Skeletal muscle satellite cell (primary cell): ENCODE data around the gene AGBL1.

Experiments used
- H3K27me3 ChIP-seq: 2 replicates; pipeline ENCODE4 v1.7.0; 2013; ENCODE audit warnings: low read length; ENCODE audit not compliant: control insufficient read depth, insufficient read depth
- H3K36me3 ChIP-seq: 2 replicates; pipeline ENCODE4 v1.7.0; 2013; ENCODE audit warnings: mild to moderate bottlenecking, control low read depth, low read length; ENCODE audit not compliant: insufficient read depth
- H3K4me1 ChIP-seq: 2 replicates; pipeline ENCODE4 v1.7.0; 2013; ENCODE audit warnings: low read length; ENCODE audit not compliant: control insufficient read depth, insufficient read depth
- H3K4me2 ChIP-seq: 2 replicates; pipeline ENCODE4 v1.7.0; 2013; ENCODE audit warnings: mild to moderate bottlenecking, low read length
- H3K4me3 ChIP-seq: 2 replicates; pipeline ENCODE4 v1.7.0; 2013; ENCODE audit warnings: low read length
- H3K9ac ChIP-seq: 2 replicates; pipeline ENCODE4 v1.7.0; 2013; ENCODE audit warnings: mild to moderate bottlenecking, low read depth, low read length, moderate library complexity
- H3K9me3 ChIP-seq: replicated peaks from 2 replicates; pipeline ENCODE4 v1.7.0; 2013; ENCODE audit warnings: mild to moderate bottlenecking, control low read depth, low read length

Gene AGBL1

GRCh38 chr15:86139828-86140227 is 60.2 kb downstream of the AGBL1 start:
- Histone ChIP-seq H3K9ac (no peak overlapping the region), H3K27me3 (no peaks in the 10 kb centered on the region), H3K4me3 (no peak overlapping the region), H3K36me3 (no peaks in the 10 kb centered on the region), H3K9me3 (no peaks in the 10 kb centered on the region), H3K4me2 (no peak overlapping the region), H3K4me1 (no peaks in the 10 kb centered on the region)

- no peaks in the 10 kb centered on the region for H3K9me3 ChIP-seq
- no peak overlapping the region for H3K4me3 ChIP-seq
- no peak overlapping the region for H3K9ac ChIP-seq
- H3K4me2 ChIP-seq: no peak overlapping the region
- no peaks in the 10 kb centered on the region for H3K36me3 ChIP-seq
- no peaks in the 10 kb centered on the region for H3K4me1 ChIP-seq
- no peaks in the 10 kb centered on the region for H3K27me3 ChIP-seq
Observed at GRCh38 chr15:86154705-86155104, 75.0 kb downstream of the AGBL1 start.

- no peaks in the 10 kb centered on the region for H3K9me3 ChIP-seq
- H3K27me3 ChIP-seq: no peaks in the 10 kb centered on the region
- H3K4me3 ChIP-seq: no peak overlapping the region
- H3K36me3 ChIP-seq: no peaks in the 10 kb centered on the region
- H3K4me2 ChIP-seq: no peak overlapping the region
- H3K9ac ChIP-seq: no peak overlapping the region
- H3K4me1 ChIP-seq: no peaks in the 10 kb centered on the region
Observed at GRCh38 chr15:86155551-86155950, 75.9 kb downstream of the AGBL1 start.

GRCh38 chr15:86157606-86158293 is 78.1 kb downstream of the AGBL1 start:
- Histone ChIP-seq H3K9ac (no peak overlapping the region), H3K27me3 (no peaks in the 10 kb centered on the region), H3K9me3 (no peaks in the 10 kb centered on the region), H3K4me1 (no peaks in the 10 kb centered on the region), H3K4me2 (no peak overlapping the region), H3K36me3 (no peaks in the 10 kb centered on the region), H3K4me3 (no peak overlapping the region)

- H3K27me3 ChIP-seq: no peaks in the 10 kb centered on the region
- H3K36me3 ChIP-seq: no peaks in the 10 kb centered on the region
- no peak overlapping the region for H3K4me2 ChIP-seq
- no peaks in the 10 kb centered on the region for H3K4me1 ChIP-seq
- no peaks in the 10 kb centered on the region for H3K9me3 ChIP-seq
- no peak overlapping the region for H3K9ac ChIP-seq
- no peak overlapping the region for H3K4me3 ChIP-seq
Observed at GRCh38 chr15:86159468-86159867, 79.8 kb downstream of the AGBL1 start.

- H3K4me3 ChIP-seq: no peak overlapping the region
- H3K9ac ChIP-seq: no peak overlapping the region
- no peaks in the 10 kb centered on the region for H3K4me1 ChIP-seq
- H3K27me3 ChIP-seq: no peaks in the 10 kb centered on the region
- no peaks in the 10 kb centered on the region for H3K9me3 ChIP-seq
- H3K36me3 ChIP-seq: no peaks in the 10 kb centered on the region
- H3K4me2 ChIP-seq: no peak overlapping the region
Observed at GRCh38 chr15:86161250-86161649, 81.6 kb downstream of the AGBL1 start.

GRCh38 chr15:86162172-86162591 is 82.5 kb downstream of the AGBL1 start:
- Histone ChIP-seq H3K9ac (no peak overlapping the region), H3K27me3 (no peaks in the 10 kb centered on the region), H3K4me1 (no peaks in the 10 kb centered on the region), H3K9me3 (no peaks in the 10 kb centered on the region), H3K4me3 (no peak overlapping the region), H3K36me3 (no peaks in the 10 kb centered on the region), H3K4me2 (no peak overlapping the region)

- no peak overlapping the region for H3K9ac ChIP-seq
- H3K27me3 ChIP-seq: no peaks in the 10 kb centered on the region
- H3K4me3 ChIP-seq: no peak overlapping the region
- no peaks in the 10 kb centered on the region for H3K36me3 ChIP-seq
- H3K4me1 ChIP-seq: no peaks in the 10 kb centered on the region
- no peaks in the 10 kb centered on the region for H3K9me3 ChIP-seq
- no peak overlapping the region for H3K4me2 ChIP-seq
Observed at GRCh38 chr15:86162641-86163040, 83.0 kb downstream of the AGBL1 start.

GRCh38 chr15:86163816-86164215 is 84.1 kb downstream of the AGBL1 start:
- Histone ChIP-seq H3K9ac (no peak overlapping the region), H3K27me3 (no peaks in the 10 kb centered on the region), H3K36me3 (no peaks in the 10 kb centered on the region), H3K9me3 (no peaks in the 10 kb centered on the region), H3K4me2 (no peak overlapping the region), H3K4me3 (no peak overlapping the region), H3K4me1 (no peaks in the 10 kb centered on the region)

GRCh38 chr15:86164232-86164898 is 84.7 kb downstream of the AGBL1 start:
- Histone ChIP-seq H3K9me3 (no peaks in the 10 kb centered on the region), H3K9ac (no peak overlapping the region), H3K4me1 (no peaks in the 10 kb centered on the region), H3K4me2 (no peak overlapping the region), H3K4me3 (no peak overlapping the region), H3K36me3 (no peaks in the 10 kb centered on the region), H3K27me3 (no peaks in the 10 kb centered on the region)

GRCh38 chr15:86165265-86166211 is 85.9 kb downstream of the AGBL1 start:
- Histone ChIP-seq H3K9me3 (no peaks in the 10 kb centered on the region), H3K4me1 (no peaks in the 10 kb centered on the region), H3K27me3 (no peaks in the 10 kb centered on the region), H3K4me2 (no peak overlapping the region), H3K9ac (no peak overlapping the region), H3K4me3 (no peak overlapping the region), H3K36me3 (no peaks in the 10 kb centered on the region)
